Heart left ventricle (tissue), 13 donors: ENCODE measurements around the gene ZNF391.

Experiments used
- POLR2A ChIP-seq, 2 donors: fragments of 450-650 bp; IDR thresholded peaks; one replicate each; pipeline ENCODE4 v1.6.1; 2017; ENCODE audit warnings: antibody characterized with exemption in 2 of 2, mild to moderate bottlenecking in 2 of 2, moderate library complexity in 2 of 2
- TF ChIP-seq, protein P1 (sequence below), 12 donors: fragments of 200-600 bp; sonication (generic) in 4 of 12; IDR thresholded peaks; one replicate each; pipeline versions ENCODE4 v1.5.0 to v1.8.0; 2018 to 2022; ENCODE audit warnings: antibody characterized with exemption in 12 of 12, mild to moderate bottlenecking in 5 of 12
- donor health status: ischemic (EF 13 %, LVEDD 7.1; RV severe dilation, severe dysfunction).
- donor health status: DM: no; HTN: yes; CAD: no.
- donor health status: DM: no; HTN: no; CAD: no.
- donor health status: ischemic (EF 25% LVEDD 6.9; RV normal size, moderate dysfunction).
- donor health status: ischemic (EF 25% LVEDD 5.7; RV mildly dilated, moderate dysfunction).
- donor health status: ischemic (EF 35%, LVEDD 5.7; RV mildly dilated, moderate dysfunction).
- donor health status: nonischemic (EF 11% LVEDD 7.7; RV severe dilation, severe dysfunction).
- donor health status: DM: yes; HTN: yes; CAD: no.
- donor health status: PGD.
- donor health status: ischemic (EF 29% LVEDD 5.4; RV normal size, mild dysfunction).
- donor health status: nonischemic (EF 23%, LVEDD 6.1; RV moderate dilation, normal function).

DNA sequence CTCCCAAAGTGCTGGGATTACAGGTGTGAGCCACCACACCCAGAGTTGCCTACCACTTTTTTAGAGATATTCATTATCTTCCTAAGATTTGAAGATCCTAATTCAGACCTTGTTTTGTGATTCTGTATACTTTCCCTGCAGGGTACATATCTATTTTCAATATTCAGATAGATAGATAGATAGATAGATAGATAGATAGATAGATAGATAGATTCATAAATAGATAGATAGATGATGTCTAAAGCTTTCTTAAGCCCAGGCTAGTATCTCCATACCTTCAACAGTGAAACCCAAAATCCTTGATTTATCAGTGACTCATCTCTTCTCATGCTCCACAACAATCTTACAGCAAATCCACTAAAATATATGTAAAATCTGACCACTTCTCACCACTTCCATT, 30.8 kb downstream of the ZNF391 start:
- TF ChIP-seq, protein P1, sequence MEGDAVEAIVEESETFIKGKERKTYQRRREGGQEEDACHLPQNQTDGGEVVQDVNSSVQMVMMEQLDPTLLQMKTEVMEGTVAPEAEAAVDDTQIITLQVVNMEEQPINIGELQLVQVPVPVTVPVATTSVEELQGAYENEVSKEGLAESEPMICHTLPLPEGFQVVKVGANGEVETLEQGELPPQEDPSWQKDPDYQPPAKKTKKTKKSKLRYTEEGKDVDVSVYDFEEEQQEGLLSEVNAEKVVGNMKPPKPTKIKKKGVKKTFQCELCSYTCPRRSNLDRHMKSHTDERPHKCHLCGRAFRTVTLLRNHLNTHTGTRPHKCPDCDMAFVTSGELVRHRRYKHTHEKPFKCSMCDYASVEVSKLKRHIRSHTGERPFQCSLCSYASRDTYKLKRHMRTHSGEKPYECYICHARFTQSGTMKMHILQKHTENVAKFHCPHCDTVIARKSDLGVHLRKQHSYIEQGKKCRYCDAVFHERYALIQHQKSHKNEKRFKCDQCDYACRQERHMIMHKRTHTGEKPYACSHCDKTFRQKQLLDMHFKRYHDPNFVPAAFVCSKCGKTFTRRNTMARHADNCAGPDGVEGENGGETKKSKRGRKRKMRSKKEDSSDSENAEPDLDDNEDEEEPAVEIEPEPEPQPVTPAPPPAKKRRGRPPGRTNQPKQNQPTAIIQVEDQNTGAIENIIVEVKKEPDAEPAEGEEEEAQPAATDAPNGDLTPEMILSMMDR (IDR thresholded peaks at IDR 0.05), result no peak
- no peak for TF ChIP-seq POLR2A (IDR thresholded peaks at IDR 0.05)
